ENCODE measurements around the gene EPHA6. TPM values are rescaled to one million over a fixed set of nuclear protein-coding genes. Genes with fewer than 3 reads are reported as not detected.

The EPHA6 gene
- total RNA-seq, 1 experiment from 2014 or later, result 0.61 TPM

GRCh38 chr3:96959474-96959873 is 145.1 kb downstream of the EPHA6 start:
- no peak overlapping the region for H3K27ac ChIP-seq (ENCODE audit: insufficient read length, low read depth, low read length)
- no peaks in the 10 kb centered on the region for H3K27me3 ChIP-seq (ENCODE audit: insufficient read depth, low read length)
- no peak overlapping the region for H4K91ac ChIP-seq (ENCODE audit: insufficient read length, low read depth, low read length)
- no peak overlapping the region for H2BK120ac ChIP-seq (ENCODE audit: low read depth, low read length, poor library complexity, severe bottlenecking)
- H3K4me2 ChIP-seq (ENCODE audit: insufficient read depth, insufficient read length, low read length), result no peak overlapping the region
- no peak overlapping the region for H3K23ac ChIP-seq (ENCODE audit: insufficient read length, low read depth, low read length)
- no peaks in the 10 kb centered on the region for H3K36me3 Mint-ChIP-seq (ENCODE audit: insufficient read depth in 1 of 3, low read depth in 3 of 3)
- no peak overlapping the region for H3K56ac ChIP-seq (ENCODE audit: insufficient read length, low read depth, low read length)
- no peaks in the 10 kb centered on the region for H3K9me3 Mint-ChIP-seq
- no peak overlapping the region for H3K18ac ChIP-seq (ENCODE audit: insufficient read length, low read depth, low read length)
- no CpG with 5 or more reads among the region's 1 CpG for WGBS (ENCODE audit: extremely low coverage, insufficient read length, low lambda C conversion rate)
- no peaks in the 10 kb centered on the region for H3K4me1 Mint-ChIP-seq
- H3K9me3 ChIP-seq (ENCODE audit: control insufficient read depth, low read depth, low read length), result no peaks in the 10 kb centered on the region
- no peaks in the 10 kb centered on the region for H4K20me1 ChIP-seq (ENCODE audit: control insufficient read depth, insufficient read depth, insufficient read length)
- no peak overlapping the region for H3K9ac ChIP-seq (ENCODE audit: extremely low read depth, insufficient read length, low read length)
- no peak for TF ChIP-seq CTCF (conservative IDR thresholded peaks at IDR 0.05)
- H3K27ac Mint-ChIP-seq, result 0 out of 7 replicates have a peak overlapping the region, but pooled peaks of 1 of the 3 experiments have one; percentile 32
- H3K4me3 Mint-ChIP-seq, result no peak overlapping the region
- no peaks in the 10 kb centered on the region for H3K79me2 ChIP-seq (ENCODE audit: insufficient read depth, low read length)
- H2AK5ac ChIP-seq (ENCODE audit: insufficient read length, low read length), result no peak overlapping the region
- H2BK5ac ChIP-seq (ENCODE audit: insufficient read length, low read length), result no peak overlapping the region
- no peak overlapping the region for H2BK20ac ChIP-seq (ENCODE audit: low read depth, low read length, poor library complexity, severe bottlenecking)
- no peak overlapping the region for H2AFZ ChIP-seq (ENCODE audit: low read length)
- H3K27me3 Mint-ChIP-seq (ENCODE audit: low read depth), result no peaks in the 10 kb centered on the region
- H3K4ac ChIP-seq (ENCODE audit: low read depth, low read length), result no peak overlapping the region
- H4K5ac ChIP-seq (ENCODE audit: insufficient read length, low read depth, low read length), result no peak overlapping the region
- DNase-seq, result no peak
- no peak overlapping the region for H3T11ph ChIP-seq (ENCODE audit: low read length)
- H2BK15ac ChIP-seq (ENCODE audit: low read depth, low read length), result no peak overlapping the region
- no peaks in the 10 kb centered on the region for H3K23me2 ChIP-seq (ENCODE audit: insufficient read length, low read depth, low read length, poor library complexity, severe bottlenecking)
- H3K14ac ChIP-seq (ENCODE audit: insufficient read depth, low read length), result no peak overlapping the region
- no peak overlapping the region for H2BK12ac ChIP-seq (ENCODE audit: insufficient read length, low read depth, low read length)
- no peaks in the 10 kb centered on the region for H3K4me1 ChIP-seq (ENCODE audit: insufficient read depth, low read length)
- no peaks in the 10 kb centered on the region for H3K79me1 ChIP-seq (ENCODE audit: insufficient read depth, low read depth, low read length, poor library complexity, severe bottlenecking)
- H4K8ac ChIP-seq (replicated peaks; ENCODE audit: insufficient read length, low read depth, low read length), result no peak overlapping the region
